K562 (cell line): ENCODE measurements around the gene LGSN. TPM values are rescaled to one million over a fixed set of nuclear protein-coding genes. Genes with fewer than 3 reads are reported as not detected.

Source experiments
- ATAC-seq: fragments of 200-7000 bp; cut with Tn5 transposase; 3 replicates; pipeline ENCODE4 v1.9.1; 2020; ENCODE audit warnings: moderate library complexity
- BruUV-seq: library from RNA; stranded (reverse); fragments of 400-500 nt; replicated peaks from 2 replicates; lab custom pipeline; 2021; lab: Mats Ljungman, UMichigan
- CTCF ChIA-PET: fragments of 300-600 bp; formaldehyde crosslinking; extraction: SDS; loops from one replicate; lab custom pipeline; 2021; ENCODE audit warnings: low intra/inter-chr PET ratio; lab: Yijun Ruan, JAX
- POLR2A ChIA-PET: fragments of 300-600, 350-650 bp; sonication (Branson Sonifier 250); formaldehyde crosslinking; extraction: SDS; loops from one replicate; lab custom pipeline; 2021; ENCODE audit warnings: antibody characterized with exemption, inconsistent platforms; lab: Yijun Ruan, JAX
- DNase-seq, 4 experiments: peaks; one replicate each; pipeline versions ENCODE4 v3.0.0 to v3.0.0-alpha.2; 2011 to 2018; ENCODE audit warnings: low spot score in 3 of 4, mixed read lengths in 3 of 4; ENCODE audit errors: extremely low read depth in 1 of 4
- FAIRE-seq: peaks from 2 replicates; lab custom pipeline; 2011; peaks lifted over from hg19 to GRCh38; lab: Jason Lieb, UNC
- H2AFZ ChIP-seq: 2 replicates; pipeline ENCODE4 v1.6.0; 2011; ENCODE audit warnings: low read depth, low read length, control low read depth, inconsistent platforms
- H3K27ac ChIP-seq: fragments of 200-600 bp; 3 replicates; pipeline ENCODE4 v1.8.0; 2011; ENCODE audit warnings: low read depth, mild to moderate bottlenecking, control low read depth, inconsistent platforms, low read length, moderate library complexity, mixed read lengths; ENCODE audit errors: extremely low read depth
- H3K27me3 ChIP-seq, 2 experiments: fragments of 300-600 bp in 1 of 2; 2 replicates in 1 of 2; 3 replicates in 1 of 2; pipeline versions ENCODE4 v1.6.0 to v1.8.0; 2011; ENCODE audit warnings: inconsistent platforms in 2 of 2, low read length in 2 of 2, mild to moderate bottlenecking in 1 of 2, mixed read lengths in 1 of 2, moderate library complexity in 1 of 2; ENCODE audit not compliant: control insufficient read depth in 2 of 2, insufficient read depth in 2 of 2
- H3K36me3 ChIP-seq: fragments of 300-600 bp; 3 replicates; pipeline ENCODE4 v1.8.0; 2011; ENCODE audit warnings: mild to moderate bottlenecking, low read length, inconsistent platforms; ENCODE audit not compliant: control insufficient read depth, insufficient read depth
- H3K4me1 ChIP-seq, 2 experiments: fragments of 200-600 bp in 1 of 2; replicated peaks in 1 of 2; 2 replicates in 1 of 2; 3 replicates in 1 of 2; pipeline versions ENCODE4 v1.5.1 to v1.8.0; 2011; ENCODE audit warnings: inconsistent platforms in 2 of 2, low read length in 2 of 2, mild to moderate bottlenecking in 1 of 2, mixed read lengths in 1 of 2, moderate library complexity in 1 of 2; ENCODE audit not compliant: control insufficient read depth in 2 of 2, insufficient read depth in 2 of 2
- H3K4me2 ChIP-seq: 2 replicates; pipeline ENCODE4 v1.6.1; 2011; ENCODE audit warnings: low read length, control low read depth, inconsistent platforms, mixed read lengths; ENCODE audit not compliant: insufficient read depth
- H3K4me3 ChIP-seq: fragments of 200-600 bp; sonication (generic), shearing (Covaris generic); 2 replicates; pipeline ENCODE4 v1.5.1; 2016; ENCODE audit warnings: control low read depth, inconsistent platforms
- H3K79me2 ChIP-seq: fragments of 200-600 bp; 3 replicates; pipeline ENCODE4 v1.8.0; 2011; ENCODE audit warnings: low read length, inconsistent platforms; ENCODE audit not compliant: control insufficient read depth, insufficient read depth
- H3K9ac ChIP-seq, 2 experiments: 2 replicates each; pipeline versions ENCODE4 v1.6.0 to v1.6.1; 2011; ENCODE audit warnings: low read depth in 2 of 2, low read length in 2 of 2, control low read depth in 1 of 2, inconsistent platforms in 1 of 2, mild to moderate bottlenecking in 1 of 2, mixed read lengths in 1 of 2; ENCODE audit not compliant: insufficient read depth in 1 of 2
- H3K9me1 ChIP-seq: one replicate; pipeline ENCODE4 v1.6.0; 2011; ENCODE audit warnings: inconsistent platforms, mild to moderate bottlenecking, low read length, moderate library complexity; ENCODE audit not compliant: control insufficient read depth, insufficient read depth
- H3K9me3 ChIP-seq: replicated peaks from 2 replicates; pipeline ENCODE4 v1.5.1; 2011; ENCODE audit warnings: low read depth, low read length, inconsistent platforms; ENCODE audit not compliant: control insufficient read depth, insufficient read depth
- H4K20me1 ChIP-seq: replicated peaks from 2 replicates; pipeline ENCODE4 v1.6.1; 2011; ENCODE audit warnings: low read length, inconsistent platforms, mixed read lengths; ENCODE audit not compliant: control insufficient read depth, insufficient read depth
- ETS2 ChIP-seq: IDR thresholded peaks from 2 replicates; pipeline ENCODE4 v1.6.1; 2016; ENCODE audit warnings: borderline replicate concordance, missing genetic modification characterization, mild to moderate bottlenecking, moderate library complexity, missing compliant biosample characterization; ENCODE audit not compliant: poor library complexity, severe bottlenecking
- SUPT5H ChIP-seq: fragments of 450-650 bp; IDR thresholded peaks from 2 replicates; pipeline ENCODE4 v1.6.1; 2016
- TSC22D4 ChIP-seq: fragments of 450-650 bp; IDR thresholded peaks from 2 replicates; pipeline ENCODE4 v1.6.1; 2016; ENCODE audit warnings: missing genetic modification characterization, missing biosample characterization, control low read depth
- USF2 ChIP-seq: sonication (generic); formaldehyde crosslinking; IDR thresholded peaks from 2 replicates; pipeline ENCODE4 v1.5.0; 2020; ENCODE audit warnings: missing genetic modification reagents
- ZNF282 ChIP-seq: sonication (generic); formaldehyde crosslinking; IDR thresholded peaks from 2 replicates; pipeline ENCODE4 v1.8.1; 2023; ENCODE audit warnings: missing genetic modification reagents
- ZNF518B ChIP-seq: fragments of 250-450 bp; sonication (Bioruptor Pico); IDR thresholded peaks from 2 replicates; pipeline ENCODE4 v1.5.0; 2021; ENCODE audit warnings: mild to moderate bottlenecking, moderate library complexity
- ZNF655 ChIP-seq: fragments of 250-450 bp; sonication (Bioruptor Pico); IDR thresholded peaks from 2 replicates; pipeline ENCODE4 v1.5.0; 2021
- WGBS: fragments of 100-300 bp; shearing (Covaris generic); methylation state at CpG from one replicate; pipeline ENCODE4 v1.1.6; 2016; ENCODE audit warnings: low coverage, mixed read lengths; ENCODE audit not compliant: insufficient coverage; ENCODE audit errors: missing lambda C conversion rate; 5-methylcytosine and 5-hydroxymethylcytosine counted together
- in situ Hi-C: fragments of 300-500 bp; cut with MboI; formaldehyde crosslinking; loops from 4 replicates; pipeline ENCODE4 v1.15.0; 2018; ENCODE audit warnings: inconsistent platforms, mixed read lengths
- intact Hi-C: fragments of 100-400 bp; cut with micrococcal nuclease; formaldehyde crosslinking; loops from 2 replicates; pipeline ENCODE4 v1.14.2; 2022
- polyA plus RNA-seq, 8 experiments: library from polyadenylated mRNA; depleted of rRNA in 4 of 8; stranded (reverse) in 5 of 8; unstranded in 3 of 8; fragments of >200 nt; fragmentation: Nextera tagmentation in 2 of 8; fragmentation: Illumina TruSeq in 1 of 8; extraction: Ambion mirVana in 2 of 8; extraction: Trizol in 1 of 8; gene quantifications; 2 replicates each; pipeline versions ENCODE4 v1.2.1 to v1.2.3, GENCODE V29; 2011 to 2014; ENCODE audit warnings: inconsistent platforms in 1 of 8, missing spikeins in 1 of 8
- total RNA-seq, 7 experiments: library from RNA; depleted of rRNA in 6 of 7; stranded (reverse); fragments of >200 nt in 6 of 7; fragmentation: Illumina TruSeq in 2 of 7; extraction: Trizol in 2 of 7; gene quantifications; 2 replicates each; pipeline versions ENCODE4 v1.2.1 to v1.2.3, GENCODE V29; 2011 to 2021; ENCODE audit warnings: low replicate concordance in 1 of 7

Gene LGSN
- total and polyA plus RNA-seq, 9 of the 15 experiments (the other 6 are each of a cell fraction or from before 2014, with no cell fraction given): 0.01 TPM; not detected in 8

- intact Hi-C loops (no loop called here), in situ Hi-C loops (no loop called here)
- H3K4me3 ChIP-seq: no peak overlapping the region
- H3K9me3 ChIP-seq: no peaks in the 10 kb centered on the region
- H3K4me2 ChIP-seq: no peak overlapping the region
- H2AFZ ChIP-seq: no peak overlapping the region
- no peak for FAIRE-seq
- H4K20me1 ChIP-seq: no peaks in the 10 kb centered on the region
- H3K27me3 ChIP-seq: no peaks in the 10 kb centered on the region
- no peak for ATAC-seq
- CTCF ChIA-PET: no interaction called here
- no peak overlapping the region for H3K27ac ChIP-seq
- 0% methylated on average over 3 of the region's 3 CpGs for WGBS
- TF ChIP-seq ZNF655 (CRISPR knock-in tag) (no peak), ZNF518B (CRISPR knock-in tag) (no peak), ETS2 (tag) (no peak), ZNF282 (CRISPR knock-in tag) (no peak), TSC22D4 (tag) (no peak), USF2 (CRISPR knock-in tag) (no peak), SUPT5H (no peak)
- TF ChIP-seq, all 486 proteins: peak for 0
- DNase-seq: no peak
- no peak overlapping the region for H3K9ac ChIP-seq
- BruUV-seq: no TSS peak
- H3K79me2 ChIP-seq: no peaks in the 10 kb centered on the region
- no peaks in the 10 kb centered on the region for H3K9me1 ChIP-seq
- no peaks in the 10 kb centered on the region for H3K36me3 ChIP-seq
- POLR2A ChIA-PET: no interaction called here
- no peaks in the 10 kb centered on the region for H3K4me1 ChIP-seq
Observed at GRCh38 chr6:63349401-63349800, 29.6 kb upstream of the LGSN start.
